Measurements from ENCODE around the gene RMC1. TPM values are rescaled to one million over a fixed set of nuclear protein-coding genes. Genes with fewer than 3 reads are reported as not detected.

Gene RMC1
- total RNA-seq, 2 donors from 2014 or later: 12.0 to 28.5 TPM

DNA sequence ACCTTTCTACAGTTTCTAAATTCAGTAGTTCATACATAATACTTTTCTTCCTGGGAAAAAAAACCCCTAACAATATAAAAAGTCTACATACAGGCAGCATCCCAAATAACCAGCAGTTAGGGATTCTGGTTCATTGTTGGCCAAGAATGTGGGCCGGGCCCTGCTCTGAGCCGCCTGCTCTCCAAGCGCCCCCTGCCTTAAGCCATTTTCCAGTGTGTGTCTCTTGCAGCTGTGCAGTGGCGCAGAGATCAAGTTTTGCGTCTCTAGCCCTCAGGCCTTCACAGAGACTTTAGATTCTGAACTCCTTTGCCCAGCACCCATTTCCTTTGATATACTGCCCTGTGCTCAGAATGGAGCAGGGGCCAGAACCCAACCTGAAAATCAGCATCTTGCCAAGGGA, 32.9 kb downstream of the RMC1 start:
- Histone ChIP-seq H3K27ac (no peak overlapping the region), H3K4me1 (replicated peaks) (no peaks in the 10 kb centered on the region), H3K27me3 (replicated peaks; ENCODE audit: insufficient read depth) (no peaks in the 10 kb centered on the region), H3K4me3 (no peak overlapping the region), H3K9me3 (no peaks in the 10 kb centered on the region), H3K36me3 (peaks cover 11 to 22% of the 10 kb centered on the region in 2 donors)
- intact Hi-C loops (cut with DNase I): no loop called here
- no peak for DNase-seq (ENCODE audit: low spot score)
- 77% methylated on average over 5 of the region's 5 CpGs for WGBS
- TF ChIP-seq CTCF (IDR thresholded peaks at IDR 0.05) (no peak), POLR2AphosphoS5 (IDR thresholded peaks at IDR 0.05) (no peak), POLR2A (IDR thresholded peaks at IDR 0.05) (no peak)

DNA sequence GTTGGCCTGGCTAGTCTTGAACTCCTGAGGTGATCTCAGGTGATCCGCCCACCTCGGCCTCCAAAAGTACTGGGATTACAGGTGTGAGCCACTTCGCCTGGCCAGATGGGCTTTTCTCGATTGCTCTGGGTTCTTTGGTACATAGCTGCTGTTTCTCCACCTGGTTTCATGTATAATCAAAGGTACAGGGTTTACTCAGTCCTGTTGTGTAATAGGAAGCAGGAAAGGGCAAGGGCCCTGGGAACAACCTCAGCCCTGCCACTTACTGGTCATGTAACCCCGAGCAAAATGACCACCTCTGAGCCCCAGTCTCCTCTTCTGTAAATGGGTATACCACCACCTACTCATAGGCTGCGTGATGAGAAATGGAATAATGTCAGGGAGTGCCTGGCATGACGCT, 34.0 kb downstream of the RMC1 start:
- H3K9me3 ChIP-seq: no peaks in the 10 kb centered on the region
- WGBS: 95% methylated on average over 7 of the region's 7 CpGs
- H3K4me1 ChIP-seq (replicated peaks): no peaks in the 10 kb centered on the region
- intact Hi-C loops (cut with DNase I): no loop called here
- H3K36me3 ChIP-seq: peaks cover 11 to 26% of the 10 kb centered on the region in 2 donors
- no peaks in the 10 kb centered on the region for H3K27me3 ChIP-seq (replicated peaks; ENCODE audit: insufficient read depth)
- no peak overlapping the region for H3K4me3 ChIP-seq
- TF ChIP-seq POLR2AphosphoS5 (IDR thresholded peaks at IDR 0.05) (no peak), CTCF (IDR thresholded peaks at IDR 0.05) (no peak), POLR2A (IDR thresholded peaks at IDR 0.05) (no peak)
- H3K27ac ChIP-seq: no peak overlapping the region
- no peak for DNase-seq (ENCODE audit: low spot score)

DNA sequence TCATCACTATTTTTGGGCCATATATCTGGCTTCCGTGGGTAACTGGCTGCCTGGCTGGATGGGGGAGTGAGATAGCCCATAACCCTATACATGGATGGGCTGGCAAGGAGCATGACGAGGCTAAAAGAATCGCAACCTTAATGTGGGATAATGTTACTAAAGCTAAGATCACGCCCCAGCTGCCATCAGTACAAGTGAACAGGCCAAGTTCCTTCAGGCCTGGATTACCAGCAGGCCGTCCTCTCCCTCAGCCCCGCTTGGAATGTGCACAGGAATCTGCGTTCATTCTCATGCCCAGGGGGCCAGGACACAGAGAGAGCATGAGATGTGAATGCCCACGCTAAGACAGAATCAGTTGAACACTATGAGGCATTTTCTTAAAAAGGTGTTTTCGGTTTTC, 34.7 kb downstream of the RMC1 start:
- Histone ChIP-seq H3K4me1 (replicated peaks) (no peaks in the 10 kb centered on the region), H3K4me3 (no peak overlapping the region), H3K36me3 (peaks cover 11 to 28% of the 10 kb centered on the region in 2 donors), H3K27ac (no peak overlapping the region), H3K27me3 (replicated peaks; ENCODE audit: insufficient read depth) (no peaks in the 10 kb centered on the region), H3K9me3 (no peaks in the 10 kb centered on the region)
- DNase-seq (ENCODE audit: low spot score): no peak
- 93% methylated on average over 9 of the region's 9 CpGs for WGBS
- no peak for TF ChIP-seq POLR2A (IDR thresholded peaks at IDR 0.05)
- intact Hi-C loops (cut with DNase I): no loop called here

DNA sequence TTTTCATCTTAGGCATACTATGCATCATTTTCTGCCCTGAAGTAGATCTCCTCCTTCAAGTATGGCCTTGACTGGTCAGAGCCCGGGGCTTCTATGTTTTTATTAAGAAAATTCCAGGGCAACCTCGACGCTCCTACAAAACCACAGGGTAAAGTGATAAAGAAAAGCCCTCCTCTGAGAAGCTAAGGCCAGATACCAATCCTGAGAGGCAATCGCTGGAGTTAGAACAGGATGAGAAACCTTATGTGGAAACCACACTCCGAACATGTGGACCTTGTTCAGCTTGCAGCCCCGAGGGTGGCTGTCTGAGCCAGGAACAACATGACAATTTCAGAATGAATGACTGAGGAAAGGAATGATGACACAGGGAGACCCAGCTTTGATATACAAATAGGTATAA, 35.6 kb downstream of the RMC1 start:
- peaks cover 10 to 28% of the 10 kb centered on the region in 2 donors for H3K36me3 ChIP-seq
- intact Hi-C loops (cut with DNase I): no loop called here

DNA sequence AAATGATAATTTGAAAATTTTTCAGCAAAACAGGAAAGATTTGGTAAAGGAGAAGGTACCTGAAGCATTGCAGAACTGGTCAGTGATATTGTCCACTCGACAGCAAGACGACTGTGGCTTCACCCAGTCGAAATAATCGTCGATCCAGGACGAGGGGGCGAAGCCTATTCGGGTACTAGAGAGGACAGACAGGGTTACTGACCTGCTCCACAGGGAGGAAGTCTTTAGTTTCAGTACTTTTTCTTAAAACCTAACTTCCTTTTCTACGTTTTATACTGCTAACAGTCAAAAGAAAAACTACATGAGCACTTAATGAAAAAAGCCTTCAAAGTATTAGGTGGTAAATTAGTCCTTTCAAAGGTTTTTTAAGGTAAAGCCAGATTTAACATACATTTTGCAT, 36.0 kb downstream of the RMC1 start:
- DNase-seq (ENCODE audit: low spot score): no peak
- Histone ChIP-seq H3K27me3 (replicated peaks; ENCODE audit: insufficient read depth) (no peaks in the 10 kb centered on the region), H3K36me3 (peaks cover 5 to 28% of the 10 kb centered on the region in 2 donors), H3K27ac (no peak overlapping the region), H3K4me1 (replicated peaks) (no peaks in the 10 kb centered on the region), H3K4me3 (no peak overlapping the region), H3K9me3 (no peaks in the 10 kb centered on the region)
- intact Hi-C loops (cut with DNase I): no loop called here
- TF ChIP-seq POLR2AphosphoS5 (IDR thresholded peaks at IDR 0.05) (no peak), POLR2A (IDR thresholded peaks at IDR 0.05) (no peak), CTCF (IDR thresholded peaks at IDR 0.05) (no peak)
- 87% methylated on average over 9 of the region's 9 CpGs for WGBS

More for the DNA sequence above, 35.6 kb downstream of the RMC1 start:
- H3K9me3 ChIP-seq: no peaks in the 10 kb centered on the region
- no peaks in the 10 kb centered on the region for H3K27me3 ChIP-seq (replicated peaks; ENCODE audit: insufficient read depth)
- H3K27ac ChIP-seq: no peak overlapping the region
- no peak for TF ChIP-seq CTCF (IDR thresholded peaks at IDR 0.05)
- no peak for TF ChIP-seq POLR2A (IDR thresholded peaks at IDR 0.05)
- no peak for TF ChIP-seq POLR2AphosphoS5 (IDR thresholded peaks at IDR 0.05)
- WGBS: 82% methylated on average over 6 of the region's 6 CpGs
- H3K4me3 ChIP-seq: no peak overlapping the region
- DNase-seq (ENCODE audit: low spot score): no peak
- H3K4me1 ChIP-seq (replicated peaks): no peaks in the 10 kb centered on the region
